Fibroblast of skin of left quadriceps (primary cell): ENCODE results near the gene COL25A1.
"Not testable (repeated sequence)": the region's sequence is repeated elsewhere in the genome, so short reads cannot be mapped to it uniquely, and the experiment has no call there.

Source experiments
- DNase-seq, 2 experiments: peaks; one replicate each; pipeline ENCODE4 v3.0.0-alpha.2; 2013; ENCODE audit warnings: low read depth in 2 of 2

The COL25A1 gene

GRCh38 chr4:109012286-109012880 lies 290.1 kb downstream of the COL25A1 start:
- no peak for DNase-seq

DNA sequence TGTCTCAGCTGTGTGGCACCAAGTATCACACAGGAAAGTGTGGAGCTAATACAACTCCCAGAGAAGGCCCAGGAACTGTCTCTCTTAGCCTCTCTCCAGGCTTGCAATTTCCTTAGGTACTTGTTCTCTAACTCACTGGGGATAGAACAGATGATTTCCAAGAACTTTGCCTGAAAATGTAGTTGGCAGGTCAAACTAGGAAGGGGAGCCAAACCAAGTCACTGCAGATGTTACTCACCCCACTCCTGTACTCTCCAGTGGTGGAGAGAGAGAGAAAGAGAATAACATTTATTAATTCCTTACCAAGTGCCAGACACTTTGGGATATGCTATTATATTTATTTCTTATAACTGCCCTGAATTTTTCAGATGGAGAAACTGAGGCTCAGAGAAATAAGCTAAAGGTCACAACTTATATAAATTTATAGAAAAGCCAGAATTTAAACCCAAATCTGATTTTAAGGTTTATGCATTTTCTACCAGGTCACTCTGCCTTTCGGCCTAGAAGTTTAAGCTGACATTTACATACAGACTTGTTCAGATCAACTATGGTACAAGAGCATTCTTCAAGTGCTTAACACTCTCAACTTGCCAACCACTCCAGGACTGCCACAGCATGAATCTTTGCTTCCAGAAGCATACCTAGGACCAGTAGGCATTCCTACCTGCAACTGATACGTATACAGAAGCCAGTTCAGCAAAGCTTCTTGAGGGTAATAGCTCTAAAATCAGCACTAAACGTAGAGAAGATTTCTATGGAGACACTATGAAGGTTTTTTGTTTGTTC lies 291.0 kb downstream of the COL25A1 start:
- DNase-seq: no peak

DNA sequence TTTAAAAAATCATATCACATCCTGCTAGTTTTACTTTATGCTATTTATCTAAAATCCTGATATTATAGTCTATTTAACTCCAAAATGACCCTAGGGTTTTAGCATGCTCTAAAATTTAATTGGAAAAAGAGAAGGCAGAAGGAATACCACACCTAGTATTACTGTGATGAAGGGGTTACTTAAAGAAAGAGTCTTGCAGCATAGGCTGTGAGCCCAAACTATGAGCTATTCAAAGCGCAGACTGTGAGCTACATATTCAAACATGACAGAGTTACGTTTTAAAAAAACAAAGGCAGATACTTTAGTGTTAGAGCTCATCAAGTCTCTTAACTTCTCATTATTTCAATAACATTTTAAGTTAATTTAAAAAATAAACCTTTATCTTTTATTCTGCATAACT lies 291.9 kb downstream of the COL25A1 start:
- DNase-seq: no peak

GRCh38 chr4:109009909-109010308 lies 292.5 kb downstream of the COL25A1 start:
- DNase-seq: peak; percentile 87 to 88

- no peak for DNase-seq
These were observed 294.5 kb downstream of the COL25A1 start for GRCh38 chr4:109007976-109008375.

DNA sequence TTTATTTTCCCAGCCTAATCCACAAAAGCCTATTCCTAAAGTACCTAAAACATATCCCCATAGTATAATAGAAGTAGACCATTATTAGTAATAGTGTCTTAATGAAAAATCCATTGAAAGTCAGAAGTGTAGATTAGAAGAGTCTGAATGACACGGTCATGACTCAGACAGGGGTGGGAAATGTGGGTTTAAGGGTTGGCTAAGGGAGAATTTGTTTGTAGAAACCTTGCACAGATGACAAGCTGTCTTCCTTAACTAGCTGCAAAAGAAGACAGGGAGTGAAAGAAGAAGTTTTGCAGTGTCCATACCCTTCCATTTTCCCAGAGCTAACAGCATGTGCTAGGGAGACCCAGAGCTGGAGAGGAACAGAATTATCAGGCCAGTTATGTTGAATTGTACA lies 296.9 kb downstream of the COL25A1 start:
- DNase-seq: no peak

- DNase-seq: no peak
These were observed 298.0 kb downstream of the COL25A1 start for GRCh38 chr4:109004418-109004817.

- no peak for DNase-seq
These were observed 298.5 kb downstream of the COL25A1 start for GRCh38 chr4:109003964-109004363.

DNA sequence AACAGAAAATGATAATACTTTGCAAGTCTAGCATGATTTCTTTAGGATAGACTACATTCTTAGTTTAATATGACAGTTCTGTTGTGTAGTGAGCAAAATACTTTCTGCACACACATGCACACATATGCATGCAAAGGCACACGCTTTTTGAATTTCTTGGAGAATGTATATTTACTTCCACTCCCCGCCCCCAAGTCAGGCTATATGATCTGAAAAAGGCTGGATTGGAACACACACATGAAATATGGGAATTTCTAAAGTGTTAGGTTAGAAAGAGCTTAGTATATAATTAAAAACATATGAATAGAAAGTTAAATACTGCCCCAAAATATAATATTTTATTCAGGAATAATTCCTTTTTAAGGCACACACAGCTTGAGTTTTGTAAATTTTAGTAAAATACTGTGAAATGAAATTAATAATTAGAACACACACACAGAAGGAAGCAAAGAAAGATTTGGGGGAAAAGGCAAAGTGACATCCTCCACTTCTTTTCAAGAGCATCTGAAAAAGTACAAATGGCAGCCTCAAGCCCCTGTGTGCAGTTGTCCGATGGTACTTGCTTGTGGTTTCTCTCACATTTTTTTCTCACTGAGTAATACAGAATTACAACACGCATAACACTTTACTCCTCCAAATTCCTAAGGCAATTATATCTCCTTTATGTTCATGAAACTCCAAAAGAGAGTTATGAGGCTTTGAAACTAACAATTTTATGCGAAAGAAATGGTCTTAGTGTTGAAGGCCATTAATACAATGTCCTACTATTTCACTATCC lies 310.7 kb downstream of the COL25A1 start:
- peak; percentile 89 to 90 for DNase-seq

- no peak for DNase-seq
These were observed 313.8 kb downstream of the COL25A1 start for GRCh38 chr4:108988464-108989195.

DNA sequence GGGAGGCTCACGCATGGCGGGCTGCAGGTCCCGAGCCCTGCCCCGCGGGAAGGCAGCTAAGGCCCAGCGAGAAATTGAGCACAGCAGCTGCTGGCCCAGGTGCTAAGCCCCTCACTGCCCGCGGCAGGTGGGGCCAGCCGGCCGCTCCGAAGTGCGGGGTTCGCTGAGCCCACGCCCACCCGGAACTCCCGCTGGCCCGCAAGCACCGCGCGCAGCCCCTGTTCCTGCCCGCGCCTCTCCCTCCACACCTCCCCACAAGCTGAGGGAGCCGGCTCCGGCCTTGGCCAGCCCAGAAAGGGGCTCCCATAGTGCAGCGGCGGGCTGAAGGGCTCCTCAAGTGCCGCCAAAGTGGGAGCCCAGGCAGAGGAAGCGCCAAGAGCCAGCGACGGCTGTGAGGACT lies 318.0 kb downstream of the COL25A1 start:
- not testable (repeated sequence) for DNase-seq

- no peak for DNase-seq
These were observed 319.9 kb downstream of the COL25A1 start for GRCh38 chr4:108982402-108983185.

- DNase-seq: no peak
These were observed 321.8 kb downstream of the COL25A1 start for GRCh38 chr4:108980455-108981239.

DNA sequence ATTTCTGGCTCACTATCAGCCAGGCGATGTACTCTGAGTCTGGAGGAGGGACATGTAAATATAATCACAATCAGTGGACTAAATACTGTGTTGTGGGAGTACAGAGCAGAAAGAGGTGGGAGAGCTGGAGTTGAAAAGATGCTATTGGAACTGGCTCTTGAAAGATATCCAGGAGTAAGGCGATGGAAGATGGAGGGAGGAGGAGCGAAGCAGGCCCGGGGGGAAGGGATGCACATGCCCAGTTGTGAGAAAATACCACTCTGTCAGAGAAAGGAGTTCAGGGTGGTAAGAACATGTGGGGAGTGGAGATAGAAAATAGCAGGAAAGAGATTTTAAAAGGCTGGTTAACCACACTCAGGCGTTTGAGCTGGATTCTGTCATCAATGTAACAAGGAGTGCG lies 322.7 kb downstream of the COL25A1 start:
- DNase-seq: no peak

GRCh38 chr4:108978066-108978465 lies 324.4 kb downstream of the COL25A1 start:
- no peak for DNase-seq

DNA sequence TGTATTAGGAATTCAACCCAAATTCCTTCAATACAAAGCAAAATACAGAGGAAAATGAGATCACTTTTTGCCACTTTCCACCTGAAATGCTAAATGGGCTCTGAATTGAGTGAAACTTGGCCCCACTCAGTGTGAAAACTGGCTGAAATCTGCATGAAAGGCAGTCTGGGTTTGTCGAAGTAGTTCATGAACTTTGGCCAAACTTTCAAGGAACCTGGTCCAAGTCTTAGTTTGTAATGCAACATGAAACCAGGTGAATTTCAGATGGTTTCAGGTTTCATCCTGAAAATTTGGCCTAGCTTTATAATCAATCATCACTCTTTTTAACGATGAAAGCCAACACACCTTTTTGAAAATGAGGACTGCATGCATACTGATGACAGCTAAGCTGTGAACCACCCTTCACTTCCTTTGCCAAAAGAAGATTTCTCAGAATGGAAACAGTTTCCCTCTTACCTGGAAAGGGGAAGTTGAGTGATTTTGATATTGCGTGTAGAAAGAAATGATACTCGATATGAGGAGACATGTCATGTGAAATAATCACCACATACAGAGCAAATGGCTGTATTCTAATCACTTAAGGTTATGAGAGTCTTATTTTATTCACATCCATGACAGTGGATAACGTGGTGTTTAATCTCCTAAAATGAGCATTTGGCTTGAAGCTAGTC lies 329.7 kb downstream of the COL25A1 start:
- DNase-seq: no peak

- no peak for DNase-seq
These were observed 331.0 kb downstream of the COL25A1 start for GRCh38 chr4:108971473-108971872.

DNA sequence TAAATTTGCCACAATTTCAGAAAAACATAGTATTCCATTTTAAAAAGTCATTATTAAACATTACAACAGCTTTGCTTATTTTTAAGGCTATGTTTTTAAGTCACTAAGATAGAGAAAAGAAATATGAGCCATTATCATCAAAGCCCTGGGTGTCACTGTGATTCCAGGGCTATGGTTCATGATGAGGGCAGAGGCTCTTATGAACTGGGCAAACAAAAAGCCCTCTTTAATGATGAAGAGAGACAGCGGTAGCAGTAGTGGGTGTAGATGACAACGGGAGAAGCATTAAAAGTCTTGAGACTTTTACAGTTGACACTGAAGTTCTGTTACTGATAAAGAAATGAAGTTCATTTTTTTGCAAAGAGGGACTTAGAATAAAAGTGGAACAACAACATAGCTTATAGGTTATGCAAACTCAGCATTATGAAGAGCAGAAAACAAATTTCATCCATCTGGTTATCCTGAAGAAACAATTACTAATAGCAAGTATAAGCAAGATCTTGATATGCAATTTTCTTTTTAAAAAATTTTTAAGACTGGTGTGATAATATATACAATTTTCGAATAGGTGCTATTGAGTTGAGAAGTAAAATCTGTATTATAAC lies 336.9 kb downstream of the COL25A1 start:
- no peak for DNase-seq

GRCh38 chr4:108965016-108965415 lies 337.4 kb downstream of the COL25A1 start:
- DNase-seq: no peak
